GM21619 (cell line): ENCODE results near the gene OIT3.

Source experiments
- ATAC-seq: cut with Tn5 transposase; IDR thresholded peaks from one replicate; pipeline ENCODE4 v1.9.1; 2021; ENCODE audit not compliant: unreplicated experiment

OIT3 gene

GRCh38 chr10:72948762-72949161 lies 55.2 kb downstream of the OIT3 start:
- no peak for ATAC-seq

GRCh38 chr10:72951760-72952159 lies 58.2 kb downstream of the OIT3 start:
- no peak for ATAC-seq

- ATAC-seq: no peak
Observed at GRCh38 chr10:72952189-72952588, 58.6 kb downstream of the OIT3 start.

GRCh38 chr10:72952642-72953158 lies 59.2 kb downstream of the OIT3 start:
- ATAC-seq: no peak

- ATAC-seq: no peak
Observed at GRCh38 chr10:72953687-72954086, 60.1 kb downstream of the OIT3 start.

- no peak for ATAC-seq
Observed at GRCh38 chr10:72954230-72954595, 60.7 kb downstream of the OIT3 start.

GRCh38 chr10:72954596-72955554 lies 61.3 kb downstream of the OIT3 start, which contains the start of gene PLA2G12B:
Gene PLA2G12B, minus strand, starts transcription at chr10:72954806. Its CDS starts 121 bp downstream, at chr10:72954685.
- no peak for ATAC-seq

GRCh38 chr10:72956001-72956400 lies 62.5 kb downstream of the OIT3 start:
- ATAC-seq: no peak

GRCh38 chr10:72976886-72977285 lies 83.3 kb downstream of the OIT3 start:
- ATAC-seq: no peak

- ATAC-seq: no peak
Observed at GRCh38 chr10:72979709-72980108, 86.2 kb downstream of the OIT3 start.

GRCh38 chr10:72980348-72980747 lies 86.8 kb downstream of the OIT3 start:
- ATAC-seq: no peak

- ATAC-seq: no peak
Observed at GRCh38 chr10:72981028-72981881, 87.7 kb downstream of the OIT3 start.

GRCh38 chr10:72981882-72982529 lies 88.5 kb downstream of the OIT3 start:
- ATAC-seq: no peak
